GM19438 (cell line): Measurements from ENCODE around the gene SNHG17.
"Not testable (repeated sequence)": the region's sequence is repeated elsewhere in the genome, so short reads cannot be mapped to it uniquely, and the experiment has no call there.

Experiments used
- ATAC-seq: cut with Tn5 transposase; IDR thresholded peaks from one replicate; pipeline ENCODE4 v1.9.1; 2021; ENCODE audit warnings: low read depth; ENCODE audit not compliant: unreplicated experiment

The SNHG17 gene

GRCh38 chr20:38377838-38378237 lies 57.3 kb downstream of the SNHG17 start:
- not testable (repeated sequence) for ATAC-seq

- no peak for ATAC-seq
Observed at GRCh38 chr20:38377039-38377685, 58.0 kb downstream of the SNHG17 start.

GRCh38 chr20:38373898-38374297 lies 61.2 kb downstream of the SNHG17 start:
- ATAC-seq: no peak

- ATAC-seq: no peak
Observed at GRCh38 chr20:38373231-38373867, 61.8 kb downstream of the SNHG17 start.

- ATAC-seq: no peak
Observed at GRCh38 chr20:38372806-38373205, 62.3 kb downstream of the SNHG17 start.
